SK-N-SH (cell line): ENCODE data around the gene STX5. TPM values are rescaled to one million over a fixed set of nuclear protein-coding genes. Genes with fewer than 3 reads are reported as not detected.
"Not testable (repeated sequence)": the region's sequence is repeated elsewhere in the genome, so short reads cannot be mapped to it uniquely, and the experiment has no call there.

Experiments
- CTCF ChIA-PET: fragments of 300-600, 350-600 bp; formaldehyde crosslinking; extraction: SDS; loops from one replicate; lab custom pipeline; 2021; lab: Yijun Ruan, JAX
- POLR2A ChIA-PET: fragments of 350-600 bp; sonication (Branson Sonifier 250); formaldehyde crosslinking; extraction: SDS; loops from one replicate; lab custom pipeline; 2020; ENCODE audit warnings: antibody characterized with exemption, inconsistent platforms; lab: Yijun Ruan, JAX
- DNase-seq: peaks from one replicate; pipeline ENCODE4 v3.0.0; 2012
- H2AFZ ChIP-seq: fragments of 200-600 bp; sonication (generic); 2 replicates; pipeline ENCODE4 v1.8.1; 2016; ENCODE audit warnings: antibody characterized with exemption, mild to moderate bottlenecking, low read depth
- H3F3A ChIP-seq: fragments of 200-600 bp; sonication (generic); replicated peaks from 2 replicates; pipeline ENCODE3; 2016; ENCODE audit warnings: antibody characterized with exemption, mild to moderate bottlenecking; ENCODE audit not compliant: insufficient read depth
- H3K27ac ChIP-seq, 2 experiments: fragments of 200-500 bp in 1 of 2; fragments of 200-600 bp in 1 of 2; sonication (Bioruptor generic) in 1 of 2; sonication (generic), shearing (Covaris generic) in 1 of 2; 2 replicates each; pipeline versions ENCODE4 v1.5.1 to v1.6.1; 2014 to 2016; ENCODE audit warnings: low read depth in 2 of 2, inconsistent platforms in 1 of 2, low read length in 1 of 2, mild to moderate bottlenecking in 1 of 2, mixed read lengths in 1 of 2
- H3K27me3 ChIP-seq: fragments of 200-600 bp; sonication (generic), shearing (Covaris generic); 2 replicates; pipeline ENCODE4 v1.6.1; 2016; ENCODE audit warnings: mixed run types; ENCODE audit not compliant: insufficient read depth
- H3K36me3 ChIP-seq, 2 experiments: fragments of 200-500 bp in 1 of 2; fragments of 200-600 bp in 1 of 2; sonication (Bioruptor generic) in 1 of 2; sonication (generic) in 1 of 2; replicated peaks in 1 of 2; 2 replicates each; pipeline versions ENCODE3 to v1.5.1; 2014 to 2016; ENCODE audit warnings: low read length in 1 of 2, mild to moderate bottlenecking in 1 of 2; ENCODE audit not compliant: insufficient read depth in 2 of 2, control insufficient read depth in 1 of 2
- H3K4me1 ChIP-seq, 2 experiments: fragments of 200-500 bp in 1 of 2; fragments of 200-600 bp in 1 of 2; sonication (Bioruptor generic) in 1 of 2; sonication (generic), shearing (Covaris generic) in 1 of 2; 2 replicates each; pipeline versions ENCODE4 v1.5.1 to v1.6.1; 2014 to 2016; ENCODE audit warnings: low read depth in 1 of 2, low read length in 1 of 2, mixed run types in 1 of 2; ENCODE audit not compliant: insufficient read depth in 2 of 2, control insufficient read depth in 1 of 2
- H3K4me2 ChIP-seq: fragments of 200-600 bp; sonication (generic), shearing (Covaris generic); 2 replicates; pipeline ENCODE4 v1.6.1; 2017; ENCODE audit warnings: mixed run types
- H3K4me3 ChIP-seq, 2 experiments: fragments of 200-500 bp in 1 of 2; fragments of 200-600 bp in 1 of 2; sonication (Bioruptor generic) in 1 of 2; sonication (generic), shearing (Covaris generic) in 1 of 2; 2 replicates each; pipeline versions ENCODE4 v1.5.1 to v1.8.1; 2014 to 2016; ENCODE audit warnings: low read depth in 2 of 2, inconsistent platforms in 1 of 2, low read length in 1 of 2, mild to moderate bottlenecking in 1 of 2, mixed read lengths in 1 of 2, moderate library complexity in 1 of 2
- H3K79me2 ChIP-seq: fragments of 200-600 bp; sonication (generic); 2 replicates; pipeline ENCODE4 v1.8.1; 2017; ENCODE audit warnings: mild to moderate bottlenecking; ENCODE audit not compliant: insufficient read depth
- H3K9ac ChIP-seq: fragments of 200-600 bp; sonication (generic); 2 replicates; pipeline ENCODE4 v1.6.1; 2017; ENCODE audit warnings: mixed run types
- H3K9me2 ChIP-seq: fragments of 200-600 bp; sonication (generic); 2 replicates; pipeline ENCODE4 v1.6.1; 2017; ENCODE audit warnings: mixed run types
- H3K9me3 ChIP-seq: fragments of 200-600 bp; sonication (generic); 2 replicates; pipeline ENCODE4 v1.6.1; 2017; ENCODE audit warnings: mixed run types, mild to moderate bottlenecking, moderate library complexity
- H4K20me1 ChIP-seq: fragments of 200-600 bp; sonication (generic); 2 replicates; pipeline ENCODE4 v1.6.1; 2017; ENCODE audit warnings: mild to moderate bottlenecking, mixed run types; ENCODE audit not compliant: insufficient read depth
- CHD2 ChIP-seq: fragments of 150-350 bp; IDR thresholded peaks from 2 replicates; pipeline ENCODE4 v1.6.1; 2018; ENCODE audit warnings: low read length; ENCODE audit not compliant: partially characterized antibody
- FOXM1 ChIP-seq: IDR thresholded peaks from 2 replicates; pipeline ENCODE4 v1.4.0; 2012; ENCODE audit warnings: low read depth, mild to moderate bottlenecking
- JUND ChIP-seq: IDR thresholded peaks from 2 replicates; pipeline ENCODE4 v1.4.0; 2012
- MEF2A ChIP-seq: IDR thresholded peaks from 2 replicates; pipeline ENCODE4 v1.4.0; 2012; ENCODE audit warnings: low read depth, borderline replicate concordance
- MXI1 ChIP-seq: IDR thresholded peaks from 2 replicates; pipeline ENCODE4 v1.6.1; 2012; ENCODE audit warnings: mild to moderate bottlenecking, low read depth, low read length, improper control_type of control experiment
- NFIC ChIP-seq: IDR thresholded peaks from 2 replicates; pipeline ENCODE4 v1.4.0; 2012; ENCODE audit warnings: borderline replicate concordance
- POLR2AphosphoS5 ChIP-seq: IDR thresholded peaks from 2 replicates; pipeline ENCODE4 v1.6.1; 2012; ENCODE audit warnings: low read depth, low read length
- RCOR1 ChIP-seq: fragments of 150-350 bp; IDR thresholded peaks from 2 replicates; pipeline ENCODE4 v1.6.1; 2017; ENCODE audit warnings: antibody characterized with exemption, low read length
- RFX5 ChIP-seq: IDR thresholded peaks from 2 replicates; pipeline ENCODE4 v1.6.1; 2012; ENCODE audit warnings: mild to moderate bottlenecking, improper control_type of control experiment, low read length
- SIN3A ChIP-seq: IDR thresholded peaks from 2 replicates; pipeline ENCODE4 v1.6.1; 2012; ENCODE audit warnings: low read depth, mild to moderate bottlenecking, low read length, moderate library complexity, borderline replicate concordance
- WGBS: methylation state at CpG from one replicate; pipeline ENCODE4 v1.1.6; 2017; ENCODE audit warnings: low lambda C conversion rate; 5-methylcytosine and 5-hydroxymethylcytosine counted together
- polyA plus RNA-seq, 3 experiments: library from polyadenylated mRNA; depleted of rRNA; stranded (reverse); fragments of >200 nt; gene quantifications; 2 replicates each; pipeline ENCODE4 v1.2.3, GENCODE V29; 2012
- TF ChIP-seq, protein P1 (sequence below): fragments of 150-350 bp; IDR thresholded peaks from 2 replicates; pipeline ENCODE4 v1.6.1; 2016; ENCODE audit warnings: mild to moderate bottlenecking, low read depth, low read length
- TF ChIP-seq, protein P2 (sequence below): IDR thresholded peaks from 2 replicates; pipeline ENCODE4 v1.6.1; 2012; ENCODE audit warnings: mild to moderate bottlenecking, low read depth, low read length, moderate library complexity
- TF ChIP-seq, protein P3 (sequence below): IDR thresholded peaks from 2 replicates; pipeline ENCODE4 v1.4.0; 2012; ENCODE audit warnings: low read depth, borderline replicate concordance
- TF ChIP-seq, protein P4 (sequence below): IDR thresholded peaks from 2 replicates; pipeline ENCODE4 v1.4.0; 2012; ENCODE audit warnings: low read depth, borderline replicate concordance

Gene STX5
- polyA plus RNA-seq, 1 of the 3 experiments (the other 2 are of a cell fraction), result 24.2 TPM

- H3K4me3 ChIP-seq, result no peak overlapping the region
- no peaks in the 10 kb centered on the region for H3K9me2 ChIP-seq
- H2AFZ ChIP-seq, result no peak overlapping the region
- H3K79me2 ChIP-seq, result peaks cover 8% of the 10 kb centered on the region; the same call in 1 of the 2 replicates
- no peak for TF ChIP-seq RFX5
- no peak for TF ChIP-seq SIN3A
- no peak for TF ChIP-seq FOXM1
- no peak for TF ChIP-seq NFIC
- TF ChIP-seq, protein P1, sequence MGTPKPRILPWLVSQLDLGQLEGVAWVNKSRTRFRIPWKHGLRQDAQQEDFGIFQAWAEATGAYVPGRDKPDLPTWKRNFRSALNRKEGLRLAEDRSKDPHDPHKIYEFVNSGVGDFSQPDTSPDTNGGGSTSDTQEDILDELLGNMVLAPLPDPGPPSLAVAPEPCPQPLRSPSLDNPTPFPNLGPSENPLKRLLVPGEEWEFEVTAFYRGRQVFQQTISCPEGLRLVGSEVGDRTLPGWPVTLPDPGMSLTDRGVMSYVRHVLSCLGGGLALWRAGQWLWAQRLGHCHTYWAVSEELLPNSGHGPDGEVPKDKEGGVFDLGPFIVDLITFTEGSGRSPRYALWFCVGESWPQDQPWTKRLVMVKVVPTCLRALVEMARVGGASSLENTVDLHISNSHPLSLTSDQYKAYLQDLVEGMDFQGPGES, result no peak
- no peak for TF ChIP-seq MXI1
- TF ChIP-seq POLR2AphosphoS5, result no peak
- no peak for TF ChIP-seq RCOR1
- TF ChIP-seq JUND, result no peak
- TF ChIP-seq, protein P2, sequence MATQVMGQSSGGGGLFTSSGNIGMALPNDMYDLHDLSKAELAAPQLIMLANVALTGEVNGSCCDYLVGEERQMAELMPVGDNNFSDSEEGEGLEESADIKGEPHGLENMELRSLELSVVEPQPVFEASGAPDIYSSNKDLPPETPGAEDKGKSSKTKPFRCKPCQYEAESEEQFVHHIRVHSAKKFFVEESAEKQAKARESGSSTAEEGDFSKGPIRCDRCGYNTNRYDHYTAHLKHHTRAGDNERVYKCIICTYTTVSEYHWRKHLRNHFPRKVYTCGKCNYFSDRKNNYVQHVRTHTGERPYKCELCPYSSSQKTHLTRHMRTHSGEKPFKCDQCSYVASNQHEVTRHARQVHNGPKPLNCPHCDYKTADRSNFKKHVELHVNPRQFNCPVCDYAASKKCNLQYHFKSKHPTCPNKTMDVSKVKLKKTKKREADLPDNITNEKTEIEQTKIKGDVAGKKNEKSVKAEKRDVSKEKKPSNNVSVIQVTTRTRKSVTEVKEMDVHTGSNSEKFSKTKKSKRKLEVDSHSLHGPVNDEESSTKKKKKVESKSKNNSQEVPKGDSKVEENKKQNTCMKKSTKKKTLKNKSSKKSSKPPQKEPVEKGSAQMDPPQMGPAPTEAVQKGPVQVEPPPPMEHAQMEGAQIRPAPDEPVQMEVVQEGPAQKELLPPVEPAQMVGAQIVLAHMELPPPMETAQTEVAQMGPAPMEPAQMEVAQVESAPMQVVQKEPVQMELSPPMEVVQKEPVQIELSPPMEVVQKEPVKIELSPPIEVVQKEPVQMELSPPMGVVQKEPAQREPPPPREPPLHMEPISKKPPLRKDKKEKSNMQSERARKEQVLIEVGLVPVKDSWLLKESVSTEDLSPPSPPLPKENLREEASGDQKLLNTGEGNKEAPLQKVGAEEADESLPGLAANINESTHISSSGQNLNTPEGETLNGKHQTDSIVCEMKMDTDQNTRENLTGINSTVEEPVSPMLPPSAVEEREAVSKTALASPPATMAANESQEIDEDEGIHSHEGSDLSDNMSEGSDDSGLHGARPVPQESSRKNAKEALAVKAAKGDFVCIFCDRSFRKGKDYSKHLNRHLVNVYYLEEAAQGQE, result no peak
- TF ChIP-seq CHD2, result no peak
- TF ChIP-seq, protein P3, sequence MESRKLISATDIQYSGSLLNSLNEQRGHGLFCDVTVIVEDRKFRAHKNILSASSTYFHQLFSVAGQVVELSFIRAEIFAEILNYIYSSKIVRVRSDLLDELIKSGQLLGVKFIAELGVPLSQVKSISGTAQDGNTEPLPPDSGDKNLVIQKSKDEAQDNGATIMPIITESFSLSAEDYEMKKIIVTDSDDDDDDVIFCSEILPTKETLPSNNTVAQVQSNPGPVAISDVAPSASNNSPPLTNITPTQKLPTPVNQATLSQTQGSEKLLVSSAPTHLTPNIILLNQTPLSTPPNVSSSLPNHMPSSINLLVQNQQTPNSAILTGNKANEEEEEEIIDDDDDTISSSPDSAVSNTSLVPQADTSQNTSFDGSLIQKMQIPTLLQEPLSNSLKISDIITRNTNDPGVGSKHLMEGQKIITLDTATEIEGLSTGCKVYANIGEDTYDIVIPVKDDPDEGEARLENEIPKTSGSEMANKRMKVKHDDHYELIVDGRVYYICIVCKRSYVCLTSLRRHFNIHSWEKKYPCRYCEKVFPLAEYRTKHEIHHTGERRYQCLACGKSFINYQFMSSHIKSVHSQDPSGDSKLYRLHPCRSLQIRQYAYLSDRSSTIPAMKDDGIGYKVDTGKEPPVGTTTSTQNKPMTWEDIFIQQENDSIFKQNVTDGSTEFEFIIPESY, result no peak
- TF ChIP-seq MEF2A, result no peak
- TF ChIP-seq, protein P4, sequence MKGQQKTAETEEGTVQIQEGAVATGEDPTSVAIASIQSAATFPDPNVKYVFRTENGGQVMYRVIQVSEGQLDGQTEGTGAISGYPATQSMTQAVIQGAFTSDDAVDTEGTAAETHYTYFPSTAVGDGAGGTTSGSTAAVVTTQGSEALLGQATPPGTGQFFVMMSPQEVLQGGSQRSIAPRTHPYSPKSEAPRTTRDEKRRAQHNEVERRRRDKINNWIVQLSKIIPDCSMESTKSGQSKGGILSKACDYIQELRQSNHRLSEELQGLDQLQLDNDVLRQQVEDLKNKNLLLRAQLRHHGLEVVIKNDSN, result no peak
- POLR2A ChIA-PET, result interaction anchor here (3.5 kb wide), 1 partner anchor 12 kb away, joined by 18 read pairs; no protein-coding TSS in a partner anchor
- H4K20me1 ChIP-seq, result no peaks in the 10 kb centered on the region
- WGBS, result 99% methylated on average over 3 of the region's 3 CpGs
- H3K4me2 ChIP-seq, result no peak overlapping the region
- H3K4me1 ChIP-seq, result peaks cover 6 to 7% of the 10 kb centered on the region in 2 experiments; a peak in 2 of 4 replicates
- H3K27ac ChIP-seq, result no peak overlapping the region
- peaks cover 19% of the 10 kb centered on the region for H3F3A ChIP-seq
- H3K9me3 ChIP-seq, result no peaks in the 10 kb centered on the region
- no peaks in the 10 kb centered on the region for H3K36me3 ChIP-seq
- DNase-seq, result no peak
- no peak overlapping the region for H3K9ac ChIP-seq
- CTCF ChIA-PET, result interaction anchor here (1.3 kb wide), 1 partner anchor 57 kb away, joined by 5 read pairs; the partner anchor contains the start of gene TMEM179B
- no peaks in the 10 kb centered on the region for H3K27me3 ChIP-seq
Observed at GRCh38 chr11:62843466-62843865, 11.6 kb upstream of the STX5 start.

GRCh38 chr11:62842891-62843290 is 11.0 kb upstream of the STX5 start:
- Histone ChIP-seq H2AFZ (peak overlapping the region; percentile 89; the same call in 1 of the 2 replicates), H3F3A (peaks cover 19% of the 10 kb centered on the region), H3K79me2 (peaks cover 14% of the 10 kb centered on the region), H3K27ac (peak overlapping the region in 1 of 2 experiments; percentile 95; a peak in 2 of 4 replicates), H3K4me1 (peaks cover 9 to 13% of the 10 kb centered on the region in 2 experiments; a peak in 2 of 4 replicates)
- not testable (repeated sequence) for H3K4me3 ChIP-seq, H3K9me2 ChIP-seq, H3K9me3 ChIP-seq, H3K27me3 ChIP-seq, H3K36me3 ChIP-seq, DNase-seq, H3K9ac ChIP-seq, H4K20me1 ChIP-seq, H3K4me2 ChIP-seq
- POLR2A ChIA-PET, result interaction anchor here (3.5 kb wide), 1 partner anchor 13 kb away, joined by 18 read pairs; no protein-coding TSS in a partner anchor
- CTCF ChIA-PET, result interaction anchor here (0.8 kb wide), 1 partner anchor 56 kb away, joined by 3 read pairs; no protein-coding TSS in a partner anchor
- 94% methylated on average over 9 of the region's 9 CpGs for WGBS
